Measurements from ENCODE around the gene TSPAN10. TPM values are rescaled to one million over a fixed set of nuclear protein-coding genes. Genes with fewer than 3 reads are reported as not detected.

The TSPAN10 gene
- total and polyA plus RNA-seq, 2 donors from 2014 or later = 1.9 to 2.1 TPM

- H3K27me3 ChIP-seq (ENCODE audit: control insufficient read depth, insufficient read depth, low read length) = no peaks in the 10 kb centered on the region
- H3K4me3 ChIP-seq (ENCODE audit: low read length in 3 of 3) = no peak overlapping the region
- FAIRE-seq = no peak
- H3K4me1 ChIP-seq (ENCODE audit: control insufficient read depth in 2 of 3, insufficient read depth in 2 of 3, low read depth in 1 of 3, low read length in 3 of 3) = peaks cover 0 to 14% (median 7%) of the 10 kb centered on the region in 3 donors
- no peak for TF ChIP-seq CTCF (IDR thresholded peaks at IDR 0.05; ENCODE audit: borderline replicate concordance, extremely low read depth, insufficient read depth)
- H3K9me3 ChIP-seq (ENCODE audit: control insufficient read depth in 2 of 3, insufficient read depth in 1 of 3, low read length in 3 of 3) = no peaks in the 10 kb centered on the region
- no peak overlapping the region for H3K27ac ChIP-seq (ENCODE audit: low read depth in 2 of 2, low read length in 2 of 2)
- no peak overlapping the region for H3K9ac ChIP-seq (ENCODE audit: low read length in 3 of 3)
- intact Hi-C loops (cut with DNase I) = no loop called here
- DNase-seq = no peak
- H3K36me3 ChIP-seq (ENCODE audit: control insufficient read depth in 2 of 3, insufficient read depth in 3 of 3, low read length in 3 of 3) = peaks cover 0 to 52% (median 21%) of the 10 kb centered on the region in 3 donors
Observed at GRCh38 chr17:81697261-81698044, 60.5 kb downstream of the TSPAN10 start.

Small RNAs within 50 kb of the gene (microRNA-seq; reads per million reads assigned to microRNA genes)
- not detected for gene MIR6786

Other genes starting within 250 kb of the TSPAN10 start
- gene BAHCC1, start 241.7 kb upstream of the TSPAN10 start, total RNA-seq = 20.5 TPM
- 2.6 TPM for gene BAHCC1, start 241.7 kb upstream of the TSPAN10 start, polyA plus RNA-seq (ENCODE audit: insufficient read depth, low read depth, low replicate concordance)
- 2,632 TPM for gene ACTG1, start 124.4 kb upstream of the TSPAN10 start, total RNA-seq
- gene ACTG1, start 124.4 kb upstream of the TSPAN10 start, polyA plus RNA-seq (ENCODE audit: insufficient read depth, low read depth, low replicate concordance) = 1,350 TPM
- gene FSCN2, start 108.8 kb upstream of the TSPAN10 start, total RNA-seq = 3.8 TPM
- 0.26 TPM for gene FSCN2, start 108.8 kb upstream of the TSPAN10 start, polyA plus RNA-seq (ENCODE audit: insufficient read depth, low read depth, low replicate concordance)
- gene FAAP100, start 84.8 kb upstream of the TSPAN10 start, total RNA-seq = 28.6 TPM
- gene FAAP100, start 84.8 kb upstream of the TSPAN10 start, polyA plus RNA-seq (ENCODE audit: insufficient read depth, low read depth, low replicate concordance) = 13.2 TPM
- 86.4 TPM for gene NPLOC4, start 84 bp upstream of the TSPAN10 start, total RNA-seq
- 41.5 TPM for gene NPLOC4, start 84 bp upstream of the TSPAN10 start, polyA plus RNA-seq (ENCODE audit: insufficient read depth, low read depth, low replicate concordance)
- gene PDE6G, start 19.3 kb downstream of the TSPAN10 start, total RNA-seq = 3.2 TPM
- gene PDE6G, start 19.3 kb downstream of the TSPAN10 start, polyA plus RNA-seq (ENCODE audit: insufficient read depth, low read depth, low replicate concordance) = 5.4 TPM
- 28.2 TPM for gene OXLD1, start 29.4 kb downstream of the TSPAN10 start, total RNA-seq
- gene OXLD1, start 29.4 kb downstream of the TSPAN10 start, polyA plus RNA-seq (ENCODE audit: insufficient read depth, low read depth, low replicate concordance) = 51.9 TPM
- gene CCDC137, start 29.5 kb downstream of the TSPAN10 start, total RNA-seq = 18.8 TPM
- 14.7 TPM for gene CCDC137, start 29.5 kb downstream of the TSPAN10 start, polyA plus RNA-seq (ENCODE audit: insufficient read depth, low read depth, low replicate concordance)
- 34.7 TPM for gene ARL16, start 46.6 kb downstream of the TSPAN10 start, total RNA-seq
- 76.1 TPM for gene ARL16, start 46.6 kb downstream of the TSPAN10 start, polyA plus RNA-seq (ENCODE audit: insufficient read depth, low read depth, low replicate concordance)
- gene HGS, start 46.8 kb downstream of the TSPAN10 start, total RNA-seq = 95.3 TPM
- gene HGS, start 46.8 kb downstream of the TSPAN10 start, polyA plus RNA-seq (ENCODE audit: insufficient read depth, low read depth, low replicate concordance) = 85.5 TPM
- 52.4 TPM for gene MRPL12, start 66.2 kb downstream of the TSPAN10 start, total RNA-seq
- gene MRPL12, start 66.2 kb downstream of the TSPAN10 start, polyA plus RNA-seq (ENCODE audit: insufficient read depth, low read depth, low replicate concordance) = 251 TPM
- gene SLC25A10, start 75.1 kb downstream of the TSPAN10 start, total RNA-seq = 19.9 TPM
- gene SLC25A10, start 75.1 kb downstream of the TSPAN10 start, polyA plus RNA-seq (ENCODE audit: insufficient read depth, low read depth, low replicate concordance) = 94.5 TPM
- 9.3 TPM for gene GCGR, start 167.0 kb downstream of the TSPAN10 start, total RNA-seq
- 37.2 TPM for gene GCGR, start 167.0 kb downstream of the TSPAN10 start, polyA plus RNA-seq (ENCODE audit: insufficient read depth, low read depth, low replicate concordance)
- 88.3 TPM for gene MCRIP1, start 196.1 kb downstream of the TSPAN10 start, total RNA-seq
- 151 TPM for gene MCRIP1, start 196.1 kb downstream of the TSPAN10 start, polyA plus RNA-seq (ENCODE audit: insufficient read depth, low read depth, low replicate concordance)
- gene PPP1R27, start 197.9 kb downstream of the TSPAN10 start, total RNA-seq = not detected
- not detected for gene PPP1R27, start 197.9 kb downstream of the TSPAN10 start, polyA plus RNA-seq (ENCODE audit: insufficient read depth, low read depth, low replicate concordance)
- 482 TPM for gene P4HB, start 223.3 kb downstream of the TSPAN10 start, total RNA-seq
- 411 TPM for gene P4HB, start 223.3 kb downstream of the TSPAN10 start, polyA plus RNA-seq (ENCODE audit: insufficient read depth, low read depth, low replicate concordance)
- gene ARHGDIA, start 234.1 kb downstream of the TSPAN10 start, total RNA-seq = 453 TPM
- 424 TPM for gene ARHGDIA, start 234.1 kb downstream of the TSPAN10 start, polyA plus RNA-seq (ENCODE audit: insufficient read depth, low read depth, low replicate concordance)